Right kidney (tissue), 9 donors: Measurements from ENCODE around the gene KIF3B.
A peak's percentile ranks its signal among the peaks of the same experiment; 100 is the strongest.

Source experiments
- DNase-seq: peaks from one replicate; pipeline ENCODE4 v3.0.0-alpha.2; 2016
- long read RNA-seq, 8 donors: transcript quantifications; one replicate each; lab custom pipeline, GENCODE V29; 2026

The KIF3B gene
- long read RNA-seq, donor 1, full-length matches to known transcripts: 1 of 1 reads
- long read RNA-seq, donor 1, partial matches to known transcripts: 0 of 1 reads
- long read RNA-seq, donor 1, other reads (novel, unspliced or antisense): 0 of 1 reads
- long read RNA-seq, donor 2: 0 reads
- long read RNA-seq, donor 3, full-length matches to known transcripts: 1 of 6 reads
- long read RNA-seq, donor 3, partial matches to known transcripts: 5 of 6 reads
- long read RNA-seq, donor 3, other reads (novel, unspliced or antisense): 0 of 6 reads
- long read RNA-seq, donor 4, full-length matches to known transcripts: 1 of 1 reads
- long read RNA-seq, donor 4, partial matches to known transcripts: 0 of 1 reads
- long read RNA-seq, donor 4, other reads (novel, unspliced or antisense): 0 of 1 reads
- long read RNA-seq, donor 5, partial matches to known transcripts: 25 of 25 reads
- long read RNA-seq, donor 5, other reads (novel, unspliced or antisense): 0 of 25 reads
- long read RNA-seq, donor 6: 0 reads
- long read RNA-seq, donor 7, full-length matches to known transcripts: 1 of 12 reads
- long read RNA-seq, donor 7, partial matches to known transcripts: 11 of 12 reads
- long read RNA-seq, donor 7, other reads (novel, unspliced or antisense): 0 of 12 reads
- long read RNA-seq, donor 8, partial matches to known transcripts: 6 of 6 reads
- long read RNA-seq, donor 8, other reads (novel, unspliced or antisense): 0 of 6 reads

DNA sequence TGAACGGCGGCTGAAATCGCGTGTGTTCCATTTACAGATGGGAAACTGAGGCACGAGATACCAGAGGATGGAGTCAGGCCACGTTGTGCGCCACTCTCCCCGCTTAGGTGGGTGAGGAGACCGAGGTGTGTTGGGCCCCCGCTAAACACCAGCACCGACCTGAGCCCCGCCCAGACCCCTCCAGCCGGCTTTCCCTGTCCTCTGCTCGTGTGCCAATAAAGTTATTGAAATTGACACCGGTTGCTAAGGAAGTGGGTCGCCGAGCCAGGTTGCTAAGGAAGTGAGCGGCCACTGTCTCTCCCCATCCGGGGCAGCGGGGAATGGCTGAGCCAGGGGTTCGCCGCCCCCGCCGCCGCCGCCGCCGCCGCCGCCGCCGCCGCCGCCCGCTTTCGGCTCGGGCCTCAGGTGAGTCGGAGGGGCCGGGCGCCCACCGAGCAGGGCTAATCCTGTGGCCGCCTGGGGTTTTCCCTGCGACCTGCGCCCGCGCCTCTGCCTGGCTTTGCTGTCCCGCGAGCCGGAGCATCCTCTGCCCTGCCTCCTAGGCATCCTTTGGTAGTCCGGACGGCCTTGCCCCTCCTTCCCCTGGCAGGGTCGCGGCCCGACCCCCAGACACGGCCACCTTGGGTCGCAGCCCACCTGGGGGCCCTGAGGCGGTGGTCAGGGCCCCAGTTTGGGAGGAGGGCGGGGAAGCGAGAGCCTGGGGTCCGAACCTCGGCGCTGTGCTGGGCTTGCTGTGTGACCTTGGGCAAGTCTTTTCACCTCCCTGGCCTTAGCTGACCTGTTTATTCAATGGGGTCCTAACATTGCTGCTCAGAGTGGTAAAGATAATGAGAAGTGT lies at the start of gene KIF3B:
TSS of gene KIF3B (plus strand) at position 291 of the 838 bp plus-strand sequence. CDS start 32,127 bp downstream, outside the sequence.
- peak; percentile 56 for DNase-seq

DNA sequence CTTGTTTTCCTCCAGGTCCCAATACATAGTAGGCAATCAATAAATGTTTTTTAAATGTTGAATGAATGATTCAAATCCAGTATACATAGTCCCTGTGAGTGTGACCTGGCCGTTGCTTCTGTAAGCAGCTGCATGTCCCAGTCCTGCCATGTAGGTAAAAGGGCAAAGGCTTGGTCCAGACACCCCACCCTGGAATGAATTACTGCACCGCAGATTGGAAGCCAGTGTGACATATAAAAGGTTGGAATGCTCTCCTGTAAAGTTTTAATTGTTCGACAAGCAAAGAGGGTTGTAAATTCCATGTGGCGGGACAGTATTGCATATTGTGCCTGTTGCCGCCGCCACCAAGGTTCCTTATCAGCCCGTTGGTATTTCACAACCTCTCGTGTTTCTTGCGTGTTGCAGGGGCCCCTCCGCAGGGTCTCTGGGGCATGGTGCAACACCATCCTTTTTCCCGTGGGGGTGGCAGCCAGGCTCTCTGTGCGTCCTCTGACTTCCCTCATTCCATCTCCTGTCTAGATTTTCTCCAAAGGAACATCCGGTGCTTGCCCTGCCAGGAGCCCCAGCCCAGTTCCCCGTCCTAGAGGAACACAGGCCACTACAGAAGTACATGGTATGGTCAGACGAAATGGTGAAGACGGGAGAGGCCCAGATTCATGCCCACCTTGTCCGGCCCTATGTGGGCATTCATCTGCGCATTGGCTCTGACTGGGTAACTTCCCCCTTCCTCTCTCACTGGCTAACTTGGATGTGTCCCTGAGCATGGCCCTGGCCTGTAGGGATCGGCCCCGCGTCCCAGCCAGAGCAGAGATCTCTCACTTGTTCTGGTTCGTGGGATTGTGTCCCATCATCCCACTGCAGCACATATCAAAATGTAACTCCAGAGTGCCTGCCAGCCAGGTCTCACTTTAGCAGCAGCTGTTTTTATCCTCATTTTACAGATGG lies 49.4 kb upstream of the KIF3B start:
- DNase-seq: no peak

DNA sequence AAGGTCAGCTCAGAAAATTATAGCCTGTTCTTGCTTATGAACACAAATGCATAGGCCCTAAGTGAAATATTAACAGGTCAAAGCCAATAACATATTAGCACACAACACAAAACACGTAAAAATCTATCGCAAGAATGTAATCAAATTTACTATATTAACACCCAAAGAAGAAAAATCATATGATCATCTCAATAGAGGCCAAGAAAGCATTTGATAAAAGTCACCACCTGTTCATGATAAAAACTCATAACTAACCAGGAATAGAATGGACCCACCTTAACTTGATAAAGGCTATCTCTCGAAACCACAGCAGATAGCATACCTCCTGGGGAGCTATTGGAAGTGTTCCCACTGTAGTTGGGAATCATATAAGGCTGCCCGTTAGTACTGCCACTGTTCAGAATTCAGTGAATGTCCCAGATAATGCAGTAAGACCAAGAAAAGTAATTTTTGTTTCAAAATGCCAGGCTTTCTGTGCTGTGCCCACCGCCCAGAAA lies 48.2 kb upstream of the KIF3B start:
- DNase-seq: no peak

- DNase-seq: no peak
These were observed 46.7 kb upstream of the KIF3B start for GRCh38 chr20:32230707-32231106.

DNA sequence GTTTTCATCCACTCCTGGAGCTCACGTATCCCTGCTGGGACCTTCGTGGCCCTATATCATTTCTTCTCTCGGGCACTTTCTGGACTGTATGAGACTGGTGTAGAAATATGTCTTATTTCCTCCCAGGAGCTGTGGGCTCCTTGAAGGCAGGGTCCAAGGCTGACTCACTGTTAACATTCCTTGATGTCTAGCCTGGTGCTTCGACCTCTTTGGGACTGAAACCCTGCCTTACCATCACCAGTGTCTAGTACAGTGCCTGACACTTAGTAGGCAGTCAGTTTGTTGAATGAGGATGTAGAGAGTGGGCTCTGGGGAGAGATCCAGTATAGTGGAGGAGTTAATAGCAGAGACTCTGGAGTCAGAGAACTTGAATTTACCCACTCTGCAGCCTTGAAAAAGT lies 46.2 kb upstream of the KIF3B start:
- no peak for DNase-seq

GRCh38 chr20:32231847-32232246 lies 45.6 kb upstream of the KIF3B start:
- DNase-seq: no peak

- no peak for DNase-seq
These were observed 45.0 kb upstream of the KIF3B start for GRCh38 chr20:32232326-32232886.

DNA sequence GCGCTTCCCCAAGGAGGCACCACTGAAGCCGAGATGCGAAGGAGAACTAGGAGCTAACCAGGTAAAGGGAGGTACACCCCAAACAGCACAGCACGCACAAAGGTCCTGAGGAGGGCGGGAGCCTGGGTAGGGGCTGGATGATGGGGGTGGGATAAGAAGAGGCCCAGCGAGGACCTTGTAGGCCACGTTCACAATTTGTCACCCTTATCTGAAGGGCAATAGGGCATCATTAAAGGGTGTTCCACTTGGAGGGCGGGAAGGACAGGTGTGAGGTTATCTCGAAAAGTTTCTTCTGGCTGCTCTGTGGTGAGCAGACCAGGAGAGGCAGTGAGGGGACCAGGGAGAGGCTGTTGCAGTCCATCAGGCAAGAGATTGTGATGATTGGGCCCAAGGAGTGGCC lies 44.2 kb upstream of the KIF3B start:
- no peak for DNase-seq

- DNase-seq: no peak
These were observed 43.2 kb upstream of the KIF3B start for GRCh38 chr20:32234135-32234808.

DNA sequence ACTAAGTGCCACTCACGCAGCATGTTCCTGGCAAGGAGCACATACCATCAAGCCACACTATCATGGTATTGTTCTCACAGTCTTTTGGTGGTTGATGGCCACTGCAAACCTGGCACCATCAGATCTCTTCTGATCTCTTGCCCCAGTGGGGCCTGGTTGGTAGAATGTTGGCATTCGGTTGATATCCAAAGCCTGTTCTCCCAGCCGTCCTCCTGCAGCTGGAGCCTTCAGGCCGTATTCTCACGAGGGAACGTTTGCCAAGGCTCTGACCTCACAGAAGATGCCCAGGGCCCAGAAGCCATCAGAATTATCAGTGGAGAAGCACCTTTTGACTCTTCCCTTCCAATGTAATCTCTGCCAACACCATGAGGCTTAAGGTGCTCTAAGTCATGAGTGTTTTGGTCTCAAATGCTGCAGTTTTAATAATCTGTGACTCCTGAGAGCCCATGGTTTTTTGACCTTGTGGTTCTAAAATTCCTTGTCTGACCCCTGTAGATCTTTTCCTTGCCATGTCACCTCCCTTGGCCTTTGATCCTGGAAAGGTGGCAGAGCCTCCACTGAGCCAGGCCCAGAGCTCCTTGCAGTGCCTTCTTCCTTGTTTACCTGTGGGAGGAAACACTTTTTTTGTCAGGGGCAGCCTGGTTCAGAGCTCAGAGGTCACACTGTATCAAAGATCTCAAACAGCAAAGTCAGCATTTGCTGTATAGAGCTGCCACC lies 42.0 kb upstream of the KIF3B start:
- no peak for DNase-seq

GRCh38 chr20:32236048-32236533 lies 41.4 kb upstream of the KIF3B start:
- DNase-seq: no peak

DNA sequence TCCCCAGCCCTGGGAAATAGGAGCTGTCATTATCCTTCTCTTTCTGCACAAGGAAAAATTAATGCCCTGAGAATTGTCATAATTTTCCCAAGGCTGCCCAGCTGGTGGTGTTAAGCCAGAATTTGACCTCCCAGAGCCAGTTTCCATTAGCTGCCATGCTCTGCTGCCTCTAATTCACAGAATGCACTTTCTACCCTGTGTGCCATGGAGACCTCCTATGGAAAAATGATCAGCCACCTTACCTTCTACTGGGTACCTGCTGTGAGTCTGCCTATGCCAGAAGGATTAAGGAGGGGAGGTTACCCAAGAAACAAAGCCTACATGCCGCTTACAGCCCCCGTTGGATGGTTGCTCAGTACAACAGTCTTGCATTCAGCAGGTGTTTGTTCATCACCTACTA lies 40.6 kb upstream of the KIF3B start:
- DNase-seq: no peak

DNA sequence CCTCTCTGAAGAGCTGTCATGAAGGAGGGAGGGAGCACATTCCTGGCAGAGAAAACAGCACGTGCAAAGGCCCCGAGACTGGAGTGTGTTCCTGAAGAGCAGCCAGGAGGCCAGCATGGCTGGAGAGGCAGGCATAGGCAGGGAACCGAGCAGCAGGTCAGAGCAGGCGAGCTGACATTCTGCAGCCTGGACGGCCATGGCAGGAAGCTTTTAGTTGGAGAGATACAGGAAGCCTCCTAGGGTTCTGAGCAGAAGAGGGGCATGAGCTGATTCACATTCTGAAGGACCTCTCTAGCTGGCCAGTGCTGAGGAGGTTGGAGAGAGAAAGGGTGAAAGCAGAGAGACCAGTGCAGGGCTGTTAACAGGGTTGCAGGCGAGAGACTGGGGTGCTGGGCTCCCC lies 40.0 kb upstream of the KIF3B start:
- DNase-seq: no peak

GRCh38 chr20:32238483-32239425 lies 38.7 kb upstream of the KIF3B start:
- no peak for DNase-seq

GRCh38 chr20:32240205-32240604 lies 37.2 kb upstream of the KIF3B start:
- no peak for DNase-seq

DNA sequence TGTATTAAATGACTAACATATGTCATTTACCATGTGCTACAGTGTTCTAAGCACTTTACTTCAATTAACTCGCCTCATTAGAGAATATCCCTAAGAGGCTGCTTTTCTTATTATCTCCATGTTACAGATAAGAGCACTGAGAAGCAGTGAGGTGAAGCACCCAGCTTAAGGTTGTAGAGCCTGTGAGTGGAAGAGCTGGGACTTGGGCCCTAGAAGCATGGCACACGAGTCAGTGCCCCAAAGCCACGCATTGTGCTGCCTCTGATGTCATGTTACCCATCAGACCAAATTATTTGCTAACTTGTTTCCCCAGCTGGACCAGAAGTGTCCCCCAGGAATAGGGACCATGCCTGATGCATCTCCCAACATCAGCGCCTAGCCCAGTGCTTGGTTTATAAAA lies 35.6 kb upstream of the KIF3B start:
- DNase-seq: no peak

GRCh38 chr20:32244150-32244823 lies 33.2 kb upstream of the KIF3B start:
- no peak for DNase-seq

DNA sequence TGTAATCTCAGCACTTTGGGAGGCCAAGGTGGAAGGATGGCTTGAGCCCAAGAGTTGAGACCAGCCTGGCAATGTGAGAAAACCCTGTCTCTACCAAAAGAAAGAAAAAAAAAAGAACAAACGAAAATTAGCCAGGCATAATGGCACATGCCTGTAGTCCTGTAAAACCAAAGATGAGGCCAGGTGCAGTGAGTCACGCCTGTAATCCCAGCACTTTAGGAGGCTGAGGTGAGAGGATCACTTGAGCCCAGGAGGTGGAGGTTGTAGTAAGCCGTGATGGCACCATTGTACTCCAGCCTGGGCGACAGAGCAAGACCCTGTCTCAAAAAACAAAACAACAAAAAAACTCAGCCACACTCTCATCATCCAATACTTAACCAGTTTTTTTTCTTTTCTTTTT lies 32.5 kb upstream of the KIF3B start:
- no peak for DNase-seq
